Uterus (tissue), 4 donors: Measurements from ENCODE around the gene OSCP1. TPM values are rescaled to one million over a fixed set of nuclear protein-coding genes. Genes with fewer than 3 reads are reported as not detected.

Experiments used
- DNase-seq, 2 donors: peaks; one replicate each; pipeline ENCODE4 v3.0.0-alpha.2; 2019 to 2020
- H3K27ac ChIP-seq, 2 donors: fragments of 200-600 bp; sonication (generic); 1 replicate in 1 of 2; 2 replicates in 1 of 2; pipeline ENCODE4 v1.5.1; 2016 to 2018
- H3K27me3 ChIP-seq, 2 donors: fragments of 200-600 bp; sonication (generic); one replicate each; pipeline ENCODE4 v1.5.1; 2018 to 2019; ENCODE audit warnings: control low read depth in 1 of 2
- H3K36me3 ChIP-seq, 2 donors: fragments of 200-600 bp; sonication (generic); one replicate each; pipeline ENCODE4 v1.5.1; 2019; ENCODE audit warnings: control low read depth in 1 of 2
- H3K4me1 ChIP-seq, 2 donors: fragments of 200-600 bp; sonication (generic); one replicate each; pipeline ENCODE4 v1.5.1; 2018 to 2019; ENCODE audit warnings: control low read depth in 1 of 2
- H3K4me3 ChIP-seq, 2 donors: fragments of 200-600 bp; sonication (generic); 1 replicate in 1 of 2; 2 replicates in 1 of 2; pipeline ENCODE4 v1.5.1; 2018 to 2019; ENCODE audit warnings: mild to moderate bottlenecking in 1 of 2
- H3K9me3 ChIP-seq, 2 donors: fragments of 200-600 bp; sonication (generic); one replicate each; pipeline ENCODE4 v1.5.1; 2019; ENCODE audit warnings: control low read depth in 1 of 2
- CTCF ChIP-seq, 4 experiments: fragments of 200-600 bp in 2 of 4; fragments of 450-650 bp in 2 of 4; sonication (generic) in 2 of 4; IDR thresholded peaks; one replicate each; pipeline ENCODE4 v1.5.1; 2016 to 2019; ENCODE audit warnings: antibody characterized with exemption in 4 of 4, mild to moderate bottlenecking in 2 of 4, moderate library complexity in 1 of 4
- POLR2A ChIP-seq, 2 donors: fragments of 450-650 bp; IDR thresholded peaks; one replicate each; pipeline ENCODE4 v1.6.1; 2016; ENCODE audit warnings: antibody characterized with exemption in 2 of 2, mild to moderate bottlenecking in 1 of 2, moderate library complexity in 1 of 2
- intact Hi-C: fragments of 100-400 bp; cut with DNase I; formaldehyde crosslinking; loops from one replicate; pipeline ENCODE4 v1.15.1; 2023; ENCODE audit warnings: low total_unique reads
- total RNA-seq, 4 donors: library from RNA; depleted of rRNA in 3 of 4; stranded (reverse); fragments of >200 nt in 3 of 4; gene quantifications; one replicate each; pipeline versions ENCODE4 v1.1.0 to v1.2.4, GENCODE V29; 2014 to 2023
- donor health status: DM: yes; HTN: yes; CAD: no.

Gene OSCP1
- total RNA-seq, 4 donors from 2014 or later = 2.4 to 22.4 (median 12.0) TPM

- DNase-seq = peak; percentile 56 to 58
- H3K4me1 ChIP-seq = peaks cover 6 to 18% of the 10 kb centered on the region in 2 donors
- intact Hi-C loops = no loop called here
Observed at GRCh38 chr1:36384542-36385409, 65.5 kb downstream of the OSCP1 start.

GRCh38 chr1:36383240-36383639, 67.0 kb downstream of the OSCP1 start:
- intact Hi-C loops = no loop called here
- peaks cover 6 to 18% of the 10 kb centered on the region in 2 donors for H3K4me1 ChIP-seq
- no peak for DNase-seq

More at GRCh38 chr1:36384542-36385409, 65.5 kb downstream of the OSCP1 start:
- Histone ChIP-seq H3K36me3 (no peaks in the 10 kb centered on the region), H3K27me3 (no peaks in the 10 kb centered on the region), H3K4me3 (peak overlapping the region; percentile 95 to 97), H3K9me3 (no peaks in the 10 kb centered on the region), H3K27ac (peak overlapping the region; percentile 99)
- TF ChIP-seq POLR2A (IDR thresholded peaks at IDR 0.05) (no peak), CTCF (IDR thresholded peaks at IDR 0.05) (no peak)

GRCh38 chr1:36382669-36383068, 67.6 kb downstream of the OSCP1 start:
- Histone ChIP-seq H3K9me3 (no peaks in the 10 kb centered on the region), H3K27me3 (no peaks in the 10 kb centered on the region), H3K4me3 (no peak overlapping the region), H3K36me3 (no peaks in the 10 kb centered on the region), H3K27ac (no peak overlapping the region), H3K4me1 (peaks cover under 1 to 13% of the 10 kb centered on the region in 2 donors)
- intact Hi-C loops = no loop called here
- DNase-seq = no peak
- TF ChIP-seq CTCF (IDR thresholded peaks at IDR 0.05) (no peak), POLR2A (IDR thresholded peaks at IDR 0.05) (no peak)

More at GRCh38 chr1:36383240-36383639, 67.0 kb downstream of the OSCP1 start:
- Histone ChIP-seq H3K27me3 (no peaks in the 10 kb centered on the region), H3K36me3 (no peaks in the 10 kb centered on the region), H3K4me3 (no peak overlapping the region), H3K27ac (peak overlapping the region in 1 of 2 donors; percentile 3), H3K9me3 (no peaks in the 10 kb centered on the region)
- TF ChIP-seq POLR2A (IDR thresholded peaks at IDR 0.05) (no peak), CTCF (IDR thresholded peaks at IDR 0.05) (no peak)

GRCh38 chr1:36382231-36382630, 68.0 kb downstream of the OSCP1 start:
- Histone ChIP-seq H3K9me3 (no peaks in the 10 kb centered on the region), H3K4me1 (peaks cover 0 to 12% of the 10 kb centered on the region in 2 donors), H3K4me3 (no peak overlapping the region), H3K27me3 (no peaks in the 10 kb centered on the region), H3K27ac (no peak overlapping the region), H3K36me3 (no peaks in the 10 kb centered on the region)
- TF ChIP-seq POLR2A (IDR thresholded peaks at IDR 0.05) (no peak), CTCF (IDR thresholded peaks at IDR 0.05) (no peak)
- intact Hi-C loops = no loop called here
- DNase-seq = no peak

- Histone ChIP-seq H3K9me3 (no peaks in the 10 kb centered on the region), H3K4me1 (peaks cover 0 to 7% of the 10 kb centered on the region in 2 donors), H3K27ac (peak overlapping the region in 1 of 2 donors; percentile 9), H3K4me3 (no peak overlapping the region), H3K36me3 (no peaks in the 10 kb centered on the region), H3K27me3 (no peaks in the 10 kb centered on the region)
- TF ChIP-seq CTCF (IDR thresholded peaks at IDR 0.05) = no peak
- no peak for TF ChIP-seq POLR2A (IDR thresholded peaks at IDR 0.05)
- DNase-seq = no peak
- intact Hi-C loops = no loop called here
Observed at GRCh38 chr1:36381405-36381804, 68.8 kb downstream of the OSCP1 start.
